Neural progenitor cell (in vitro differentiated cells): ENCODE measurements around the gene MYO3A. TPM values are rescaled to one million over a fixed set of nuclear protein-coding genes. Genes with fewer than 3 reads are reported as not detected.

Experiments used
- DNase-seq: peaks from one replicate; pipeline ENCODE4 v3.0.0-alpha.2; 2016; ENCODE audit warnings: low spot score
- H2AFZ ChIP-seq: fragments of 200-600 bp; sonication (generic); replicated peaks from 2 replicates; pipeline ENCODE4 v1.6.1; 2016; ENCODE audit warnings: antibody characterized with exemption
- H3F3A ChIP-seq: fragments of 200-600 bp; sonication (generic); 2 replicates; pipeline ENCODE4 v1.6.1; 2016; ENCODE audit warnings: antibody characterized with exemption, low read depth
- H3K27ac ChIP-seq: fragments of 200-600 bp; sonication (generic); 2 replicates; pipeline ENCODE4 v1.5.1; 2016; ENCODE audit warnings: mild to moderate bottlenecking
- H3K27me3 ChIP-seq: fragments of 200-600 bp; sonication (generic); 2 replicates; pipeline ENCODE4 v1.6.1; 2016; ENCODE audit warnings: mild to moderate bottlenecking, moderate library complexity
- H3K36me3 ChIP-seq: fragments of 200-600 bp; sonication (generic); 2 replicates; pipeline ENCODE4 v1.5.1; 2016
- H3K4me1 ChIP-seq: fragments of 200-600 bp; sonication (generic); 2 replicates; pipeline ENCODE4 v1.6.1; 2016; ENCODE audit warnings: mixed run types
- H3K4me2 ChIP-seq: fragments of 200-600 bp; sonication (generic); 2 replicates; pipeline ENCODE4 v1.6.1; 2016
- H3K4me3 ChIP-seq: fragments of 200-600 bp; sonication (generic); 2 replicates; pipeline ENCODE4 v1.5.1; 2016
- H3K79me2 ChIP-seq: fragments of 200-600 bp; sonication (generic); 2 replicates; pipeline ENCODE4 v1.6.1; 2016; ENCODE audit warnings: low read depth
- H3K9ac ChIP-seq: fragments of 200-600 bp; sonication (generic); 2 replicates; pipeline ENCODE4 v1.6.1; 2016
- H3K9me3 ChIP-seq: fragments of 200-600 bp; sonication (generic); 2 replicates; pipeline ENCODE4 v1.5.1; 2016; ENCODE audit warnings: low read depth
- H4K20me1 ChIP-seq: fragments of 200-600 bp; sonication (generic); 2 replicates; pipeline ENCODE4 v1.6.1; 2016; ENCODE audit warnings: low read depth
- H3K27ac Mint-ChIP-seq: 3 replicates; pipeline ENCODE4 v1.8.0; 2021; ENCODE audit warnings: mixed read lengths
- H3K27me3 Mint-ChIP-seq: 2 replicates; pipeline ENCODE4 v1.8.0; 2022; ENCODE audit warnings: low read depth, mild to moderate bottlenecking, inconsistent platforms, moderate library complexity, mixed read lengths; ENCODE audit not compliant: insufficient read depth
- H3K36me3 Mint-ChIP-seq: 3 replicates; pipeline ENCODE4 v1.8.0; 2021; ENCODE audit warnings: mixed read lengths
- H3K4me1 Mint-ChIP-seq: 3 replicates; pipeline ENCODE4 v1.8.0; 2021; ENCODE audit warnings: mixed read lengths
- H3K4me3 Mint-ChIP-seq: 3 replicates; pipeline ENCODE4 v1.8.0; 2021; ENCODE audit warnings: mild to moderate bottlenecking, moderate library complexity, mixed read lengths
- H3K9me3 Mint-ChIP-seq: 3 replicates; pipeline ENCODE4 v1.8.0; 2020; ENCODE audit warnings: mixed read lengths
- EZH2 ChIP-seq: fragments of 200-600 bp; sonication (generic); IDR thresholded peaks from 2 replicates; pipeline ENCODE4 v1.6.1; 2017; ENCODE audit warnings: antibody characterized with exemption, mild to moderate bottlenecking, moderate library complexity
- EZH2phosphoT487 ChIP-seq: fragments of 200-600 bp; sonication (generic); IDR thresholded peaks from 2 replicates; pipeline ENCODE4 v1.6.1; 2017; ENCODE audit warnings: antibody characterized with exemption
- total RNA-seq: library from RNA; depleted of rRNA; stranded (reverse); fragments of >200 nt; gene quantifications from 2 replicates; pipeline ENCODE4 v1.2.3, GENCODE V29; 2015; ENCODE audit warnings: low replicate concordance
- TF ChIP-seq, protein P1 (sequence below): fragments of 200-600 bp; sonication (generic); IDR thresholded peaks from 2 replicates; pipeline ENCODE4 v1.5.1; 2017; ENCODE audit warnings: antibody characterized with exemption, mild to moderate bottlenecking

Gene MYO3A
- total RNA-seq, 1 donor from 2014 or later = 0.09 TPM

DNA sequence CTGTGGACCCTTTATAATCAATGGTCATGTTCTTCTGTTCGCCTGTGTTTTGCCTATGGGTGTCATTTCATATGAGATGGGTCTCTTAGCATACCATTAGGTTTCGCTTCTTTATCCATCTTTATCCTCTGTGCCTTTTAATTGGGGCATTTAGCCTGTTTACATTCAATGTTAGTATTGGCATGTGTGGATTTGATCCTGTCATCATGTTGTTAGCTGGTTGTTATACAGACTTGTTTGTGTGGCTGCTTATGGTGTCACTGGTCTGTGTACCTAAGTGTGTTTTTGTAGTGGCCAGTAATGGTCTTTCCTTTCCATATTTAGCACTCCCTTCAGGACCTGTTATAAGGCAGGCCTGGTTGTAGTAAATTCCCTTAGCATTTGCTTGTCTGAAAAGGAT lies 90.3 kb downstream of the MYO3A start:
- no peak overlapping the region for H3K4me3 ChIP-seq
- Mint-ChIP-seq H3K36me3 (no peaks in the 10 kb centered on the region), H3K9me3 (no peaks in the 10 kb centered on the region), H3K4me1 (no peaks in the 10 kb centered on the region), H3K27me3 (no peaks in the 10 kb centered on the region), H3K4me3 (no peak overlapping the region), H3K27ac (no peak overlapping the region)
- H3K9me3 ChIP-seq = no peaks in the 10 kb centered on the region
- H3K36me3 ChIP-seq = no peaks in the 10 kb centered on the region
- no peak for DNase-seq
- no peaks in the 10 kb centered on the region for H3K79me2 ChIP-seq
- no peak for TF ChIP-seq EZH2
- H4K20me1 ChIP-seq = no peaks in the 10 kb centered on the region
- no peaks in the 10 kb centered on the region for H3F3A ChIP-seq
- H3K4me2 ChIP-seq = no peak overlapping the region
- no peak overlapping the region for H3K9ac ChIP-seq
- H3K4me1 ChIP-seq = peaks cover 3% of the 10 kb centered on the region
- no peak overlapping the region for H3K27ac ChIP-seq
- H3K27me3 ChIP-seq = no peaks in the 10 kb centered on the region
- H2AFZ ChIP-seq = no peak overlapping the region

DNA sequence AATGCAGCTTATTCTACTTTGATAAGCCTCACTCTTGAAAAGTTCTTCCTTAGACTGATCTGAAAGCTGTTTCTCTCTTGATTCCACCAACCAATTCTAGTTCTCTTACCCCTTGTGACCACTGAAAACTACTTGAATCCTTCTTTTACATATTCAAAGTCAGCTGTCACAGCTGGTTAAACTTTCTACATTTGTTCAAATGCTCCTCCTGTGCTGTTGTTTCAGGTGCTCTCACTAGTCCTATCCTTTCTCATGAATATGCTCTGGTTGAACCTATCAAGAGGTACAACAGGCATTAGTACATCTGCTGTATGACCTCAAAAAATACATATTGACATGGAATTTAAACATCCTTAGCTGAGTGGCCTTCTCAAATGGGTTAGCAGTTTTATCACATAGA lies 91.5 kb downstream of the MYO3A start:
- Histone ChIP-seq H3K79me2 (no peaks in the 10 kb centered on the region), H3K36me3 (no peaks in the 10 kb centered on the region), H3K4me3 (no peak overlapping the region), H3K4me1 (peaks cover 3% of the 10 kb centered on the region), H4K20me1 (no peaks in the 10 kb centered on the region), H2AFZ (no peak overlapping the region), H3K9ac (no peak overlapping the region), H3F3A (no peaks in the 10 kb centered on the region), H3K27me3 (no peaks in the 10 kb centered on the region), H3K27ac (no peak overlapping the region), H3K9me3 (no peaks in the 10 kb centered on the region), H3K4me2 (no peak overlapping the region)
- Mint-ChIP-seq H3K27me3 (no peaks in the 10 kb centered on the region), H3K9me3 (no peaks in the 10 kb centered on the region), H3K27ac (no peak overlapping the region), H3K4me1 (no peaks in the 10 kb centered on the region), H3K36me3 (no peaks in the 10 kb centered on the region), H3K4me3 (no peak overlapping the region)
- no peak for DNase-seq
- TF ChIP-seq, protein P1, sequence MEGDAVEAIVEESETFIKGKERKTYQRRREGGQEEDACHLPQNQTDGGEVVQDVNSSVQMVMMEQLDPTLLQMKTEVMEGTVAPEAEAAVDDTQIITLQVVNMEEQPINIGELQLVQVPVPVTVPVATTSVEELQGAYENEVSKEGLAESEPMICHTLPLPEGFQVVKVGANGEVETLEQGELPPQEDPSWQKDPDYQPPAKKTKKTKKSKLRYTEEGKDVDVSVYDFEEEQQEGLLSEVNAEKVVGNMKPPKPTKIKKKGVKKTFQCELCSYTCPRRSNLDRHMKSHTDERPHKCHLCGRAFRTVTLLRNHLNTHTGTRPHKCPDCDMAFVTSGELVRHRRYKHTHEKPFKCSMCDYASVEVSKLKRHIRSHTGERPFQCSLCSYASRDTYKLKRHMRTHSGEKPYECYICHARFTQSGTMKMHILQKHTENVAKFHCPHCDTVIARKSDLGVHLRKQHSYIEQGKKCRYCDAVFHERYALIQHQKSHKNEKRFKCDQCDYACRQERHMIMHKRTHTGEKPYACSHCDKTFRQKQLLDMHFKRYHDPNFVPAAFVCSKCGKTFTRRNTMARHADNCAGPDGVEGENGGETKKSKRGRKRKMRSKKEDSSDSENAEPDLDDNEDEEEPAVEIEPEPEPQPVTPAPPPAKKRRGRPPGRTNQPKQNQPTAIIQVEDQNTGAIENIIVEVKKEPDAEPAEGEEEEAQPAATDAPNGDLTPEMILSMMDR = no peak
- no peak for TF ChIP-seq EZH2phosphoT487
- no peak for TF ChIP-seq EZH2

DNA sequence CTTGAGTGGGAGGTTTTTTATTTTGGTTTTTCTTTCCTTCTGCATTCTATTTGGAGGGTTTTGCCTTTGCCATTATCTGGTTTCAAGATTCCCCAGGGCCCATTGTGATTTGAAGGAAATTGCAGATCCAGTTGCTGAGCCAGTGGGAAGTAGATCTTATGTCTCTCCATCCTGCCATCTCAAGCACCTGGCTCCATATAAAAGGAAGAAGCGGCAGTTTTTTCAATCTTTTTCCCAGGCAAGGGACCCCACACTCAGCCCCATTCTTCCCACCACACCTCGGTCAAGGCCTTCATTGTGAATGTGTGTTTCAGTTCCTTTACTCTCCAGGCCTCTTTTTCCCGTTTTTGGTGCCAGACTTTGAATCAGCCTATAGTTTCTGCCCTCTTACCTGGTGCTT lies 95.8 kb downstream of the MYO3A start:
- peaks cover 2% of the 10 kb centered on the region for H3K36me3 Mint-ChIP-seq
- H3K27ac Mint-ChIP-seq = no peak overlapping the region
- H3K4me1 ChIP-seq = peaks cover 3% of the 10 kb centered on the region
- no peak overlapping the region for H3K4me3 Mint-ChIP-seq
- H3K4me2 ChIP-seq = no peak overlapping the region
- no peak overlapping the region for H3K4me3 ChIP-seq
- H3K9me3 Mint-ChIP-seq = no peaks in the 10 kb centered on the region
- no peaks in the 10 kb centered on the region for H3K27me3 ChIP-seq
- DNase-seq = no peak
- no peak overlapping the region for H3K27ac ChIP-seq
- no peaks in the 10 kb centered on the region for H3K9me3 ChIP-seq
- TF ChIP-seq EZH2phosphoT487 (no peak), EZH2 (no peak)
- TF ChIP-seq, protein P1 = no peak
- H3K27me3 Mint-ChIP-seq = no peaks in the 10 kb centered on the region
- H3K36me3 ChIP-seq = no peaks in the 10 kb centered on the region
- no peaks in the 10 kb centered on the region for H4K20me1 ChIP-seq
- no peaks in the 10 kb centered on the region for H3F3A ChIP-seq
- H3K79me2 ChIP-seq = no peaks in the 10 kb centered on the region
- no peaks in the 10 kb centered on the region for H3K4me1 Mint-ChIP-seq
- no peak overlapping the region for H2AFZ ChIP-seq
- no peak overlapping the region for H3K9ac ChIP-seq

- no peaks in the 10 kb centered on the region for H3K79me2 ChIP-seq
- Mint-ChIP-seq H3K27ac (no peak overlapping the region), H3K4me1 (no peaks in the 10 kb centered on the region), H3K9me3 (no peaks in the 10 kb centered on the region), H3K36me3 (peaks cover 2% of the 10 kb centered on the region), H3K4me3 (no peak overlapping the region), H3K27me3 (no peaks in the 10 kb centered on the region)
- H3F3A ChIP-seq = no peaks in the 10 kb centered on the region
- H3K27ac ChIP-seq = no peak overlapping the region
- H3K9ac ChIP-seq = no peak overlapping the region
- H3K4me3 ChIP-seq = no peak overlapping the region
- no peaks in the 10 kb centered on the region for H3K27me3 ChIP-seq
- H3K4me2 ChIP-seq = no peak overlapping the region
- peak overlapping the region; percentile 45 for H2AFZ ChIP-seq
- no peaks in the 10 kb centered on the region for H3K9me3 ChIP-seq
- H3K4me1 ChIP-seq = no peaks in the 10 kb centered on the region
- DNase-seq = no peak
- TF ChIP-seq EZH2 = no peak
- TF ChIP-seq, protein P1 = no peak
- no peak for TF ChIP-seq EZH2phosphoT487
- H3K36me3 ChIP-seq = no peaks in the 10 kb centered on the region
- no peaks in the 10 kb centered on the region for H4K20me1 ChIP-seq
Observed at GRCh38 chr10:26031300-26031699, 97.3 kb downstream of the MYO3A start.
